ENCODE data around the gene PPP1CB. TPM values are rescaled to one million over a fixed set of nuclear protein-coding genes. Genes with fewer than 3 reads are reported as not detected.

The PPP1CB gene
- total RNA-seq, 1 experiment from 2014 or later, result 269 TPM

DNA sequence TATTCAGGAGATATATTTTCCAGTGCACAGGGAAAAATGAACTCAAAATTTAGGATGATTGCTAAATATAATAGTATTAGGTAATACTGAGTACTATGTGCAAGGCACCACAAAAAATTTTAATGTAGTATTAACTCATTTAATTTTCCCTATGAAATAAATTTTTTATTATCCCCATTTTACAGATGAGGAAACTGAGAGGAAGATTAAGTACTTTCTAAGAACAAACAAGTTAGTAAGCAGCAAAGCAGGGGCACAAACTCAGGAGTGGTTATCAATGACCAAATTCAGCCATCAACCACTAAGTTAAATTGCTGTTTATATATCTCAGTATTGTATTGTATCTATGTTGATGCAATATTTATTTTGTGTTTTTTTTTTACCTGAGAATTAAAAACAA is 73.2 kb downstream of the PPP1CB start:
- ChIA-PET POLR2A (interaction anchor here (0.9 to 1.0 kb wide), 2 partner anchors 32 to 71 kb away, joined by 3 to 4 read pairs; no protein-coding TSS in a partner anchor), CTCF (no interaction called here)
- Mint-ChIP-seq H3K36me3 (ENCODE audit: insufficient read depth, unreplicated experiment) (peaks cover 6% of the 10 kb centered on the region), H3K4me1 (ENCODE audit: insufficient read depth, unreplicated experiment) (no peaks in the 10 kb centered on the region), H3K9me3 (ENCODE audit: unreplicated experiment) (no peaks in the 10 kb centered on the region), H3K27me3 (ENCODE audit: insufficient read depth, unreplicated experiment) (no peaks in the 10 kb centered on the region), H3K27ac (ENCODE audit: low read depth, unreplicated experiment) (no peak overlapping the region), H3K4me3 (ENCODE audit: unreplicated experiment) (no peak overlapping the region)
- TF ChIP-seq, protein P1, sequence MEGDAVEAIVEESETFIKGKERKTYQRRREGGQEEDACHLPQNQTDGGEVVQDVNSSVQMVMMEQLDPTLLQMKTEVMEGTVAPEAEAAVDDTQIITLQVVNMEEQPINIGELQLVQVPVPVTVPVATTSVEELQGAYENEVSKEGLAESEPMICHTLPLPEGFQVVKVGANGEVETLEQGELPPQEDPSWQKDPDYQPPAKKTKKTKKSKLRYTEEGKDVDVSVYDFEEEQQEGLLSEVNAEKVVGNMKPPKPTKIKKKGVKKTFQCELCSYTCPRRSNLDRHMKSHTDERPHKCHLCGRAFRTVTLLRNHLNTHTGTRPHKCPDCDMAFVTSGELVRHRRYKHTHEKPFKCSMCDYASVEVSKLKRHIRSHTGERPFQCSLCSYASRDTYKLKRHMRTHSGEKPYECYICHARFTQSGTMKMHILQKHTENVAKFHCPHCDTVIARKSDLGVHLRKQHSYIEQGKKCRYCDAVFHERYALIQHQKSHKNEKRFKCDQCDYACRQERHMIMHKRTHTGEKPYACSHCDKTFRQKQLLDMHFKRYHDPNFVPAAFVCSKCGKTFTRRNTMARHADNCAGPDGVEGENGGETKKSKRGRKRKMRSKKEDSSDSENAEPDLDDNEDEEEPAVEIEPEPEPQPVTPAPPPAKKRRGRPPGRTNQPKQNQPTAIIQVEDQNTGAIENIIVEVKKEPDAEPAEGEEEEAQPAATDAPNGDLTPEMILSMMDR (IDR thresholded peaks at IDR 0.05; ENCODE audit: unreplicated experiment), result no peak
- intact Hi-C loops (cut with micrococcal nuclease), result loop anchor here (5.0 to 10.0 kb wide), 3 partner anchors 72 to 130 kb away; no protein-coding TSS in a partner anchor
- DNase-seq (ENCODE audit: unreplicated experiment), result no peak
- BruUV-seq (replicated peaks), result no TSS peak

GRCh38 chr2:28828382-28828781 is 76.8 kb downstream of the PPP1CB start:
- peaks cover 6% of the 10 kb centered on the region for H3K36me3 Mint-ChIP-seq (ENCODE audit: insufficient read depth, unreplicated experiment)
- CTCF ChIA-PET, result interaction anchor here (0.7 kb wide), 1 partner anchor 13 kb away, joined by 3 read pairs; no protein-coding TSS in a partner anchor
- TF ChIP-seq, protein P1 (IDR thresholded peaks at IDR 0.05; ENCODE audit: unreplicated experiment), result no peak
- no peaks in the 10 kb centered on the region for H3K4me1 Mint-ChIP-seq (ENCODE audit: insufficient read depth, unreplicated experiment)
- H3K9me3 Mint-ChIP-seq (ENCODE audit: unreplicated experiment), result no peaks in the 10 kb centered on the region
- BruUV-seq (replicated peaks), result no TSS peak
- intact Hi-C loops (cut with micrococcal nuclease), result loop anchor here (10.0 kb wide), 1 partner anchor 126 kb away; no protein-coding TSS in a partner anchor
- no peak overlapping the region for H3K27ac Mint-ChIP-seq (ENCODE audit: low read depth, unreplicated experiment)
- POLR2A ChIA-PET, result no interaction called here
- H3K27me3 Mint-ChIP-seq (ENCODE audit: insufficient read depth, unreplicated experiment), result no peaks in the 10 kb centered on the region
- no peak for DNase-seq (ENCODE audit: unreplicated experiment)
- no peak overlapping the region for H3K4me3 Mint-ChIP-seq (ENCODE audit: unreplicated experiment)

DNA sequence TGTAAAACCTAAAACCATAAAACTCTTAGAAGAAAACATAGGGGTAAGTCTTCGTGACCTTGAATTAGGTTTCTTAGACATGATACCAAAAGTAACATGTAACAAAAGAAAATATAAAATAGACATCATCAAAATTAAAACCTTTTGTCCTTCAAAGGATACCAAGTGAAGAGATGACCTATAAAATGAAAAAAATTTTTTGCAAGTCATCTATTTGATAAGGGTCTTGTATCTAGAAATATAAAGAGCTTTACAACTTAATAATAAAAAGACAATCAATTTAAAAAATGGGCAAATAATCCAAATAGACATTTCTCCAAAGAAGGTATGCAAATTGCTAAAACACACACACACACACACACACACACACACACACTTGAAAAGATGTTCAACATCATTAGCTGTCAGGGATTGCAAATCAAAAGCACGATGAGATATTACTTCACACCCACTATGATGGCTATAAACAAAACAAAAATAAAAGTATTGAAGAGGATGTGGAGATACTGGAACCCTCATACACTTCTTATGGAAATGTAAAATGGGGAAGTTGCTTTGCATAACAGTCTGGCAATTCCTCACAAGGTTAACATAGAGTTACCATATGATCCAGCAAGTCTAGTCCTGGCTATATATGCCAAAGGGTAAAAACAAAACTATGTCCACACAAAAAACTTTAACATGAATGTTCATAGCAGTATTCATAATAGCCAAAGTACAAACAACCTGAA is 82.3 kb downstream of the PPP1CB start:
- BruUV-seq (replicated peaks), result no TSS peak
- intact Hi-C loops (cut with micrococcal nuclease), result no loop called here

GRCh38 chr2:28835781-28836180 is 84.2 kb downstream of the PPP1CB start:
- intact Hi-C loops (cut with micrococcal nuclease), result no loop called here
- no TSS peak for BruUV-seq (replicated peaks)
- Mint-ChIP-seq H3K36me3 (ENCODE audit: insufficient read depth, unreplicated experiment) (no peaks in the 10 kb centered on the region), H3K27ac (ENCODE audit: low read depth, unreplicated experiment) (no peak overlapping the region), H3K4me3 (ENCODE audit: unreplicated experiment) (no peak overlapping the region), H3K4me1 (ENCODE audit: insufficient read depth, unreplicated experiment) (no peaks in the 10 kb centered on the region), H3K27me3 (ENCODE audit: insufficient read depth, unreplicated experiment) (no peaks in the 10 kb centered on the region), H3K9me3 (ENCODE audit: unreplicated experiment) (no peaks in the 10 kb centered on the region)
- peak; percentile 3 for DNase-seq (ENCODE audit: unreplicated experiment)
- ChIA-PET CTCF (interaction anchor here (1.1 to 1.3 kb wide), 2 partner anchors 19 to 22 kb away, joined by 3 to 5 read pairs; no protein-coding TSS in a partner anchor), POLR2A (interaction anchor here (0.6 to 1.4 kb wide), 3 partner anchors 8 to 252 kb away, joined by 3 to 5 read pairs (median 3); no protein-coding TSS in a partner anchor)
- TF ChIP-seq, protein P1 (IDR thresholded peaks at IDR 0.05; ENCODE audit: unreplicated experiment), result no peak

More for the DNA sequence above, 82.3 kb downstream of the PPP1CB start:
- H3K4me1 Mint-ChIP-seq (ENCODE audit: insufficient read depth, unreplicated experiment), result no peaks in the 10 kb centered on the region
- DNase-seq (ENCODE audit: unreplicated experiment), result no peak
- H3K9me3 Mint-ChIP-seq (ENCODE audit: unreplicated experiment), result no peaks in the 10 kb centered on the region
- H3K27me3 Mint-ChIP-seq (ENCODE audit: insufficient read depth, unreplicated experiment), result no peaks in the 10 kb centered on the region
- ChIA-PET POLR2A (no interaction called here), CTCF (interaction anchor here (0.6 to 0.8 kb wide), 2 partner anchors 10 to 362 kb away, joined by 3 to 4 read pairs; no protein-coding TSS in a partner anchor)
- TF ChIP-seq, protein P1 (IDR thresholded peaks at IDR 0.05; ENCODE audit: unreplicated experiment), result no peak
- peaks cover 4% of the 10 kb centered on the region for H3K36me3 Mint-ChIP-seq (ENCODE audit: insufficient read depth, unreplicated experiment)
- H3K27ac Mint-ChIP-seq (ENCODE audit: low read depth, unreplicated experiment), result no peak overlapping the region
- H3K4me3 Mint-ChIP-seq (ENCODE audit: unreplicated experiment), result no peak overlapping the region

All from MCF 10A (cell line).